GM13977 (cell line): ENCODE measurements around the gene ITM2C.
A peak's percentile ranks its signal among the peaks of the same experiment; 100 is the strongest.

ENCODE experiments used
- DNase-seq: peaks from one replicate; pipeline ENCODE4 v3.0.0; 2012; ENCODE audit warnings: low spot score
- CTCF ChIP-seq: IDR thresholded peaks from 2 replicates; pipeline ENCODE4 v1.5.1; 2012; ENCODE audit warnings: mild to moderate bottlenecking, control low read depth; ENCODE audit not compliant: insufficient read depth; ENCODE audit errors: extremely low read depth, missing control alignments
- in situ Hi-C: fragments of 300-500 bp; cut with MboI; formaldehyde crosslinking; loops from one replicate; pipeline ENCODE4 v1.12.0; 2022; ENCODE audit warnings: low sequenced_read_pairs, low pct_unique_long_range_greater_than_20kb, mixed read lengths, inconsistent platforms; ENCODE audit not compliant: unreplicated experiment

ITM2C gene, protein sequence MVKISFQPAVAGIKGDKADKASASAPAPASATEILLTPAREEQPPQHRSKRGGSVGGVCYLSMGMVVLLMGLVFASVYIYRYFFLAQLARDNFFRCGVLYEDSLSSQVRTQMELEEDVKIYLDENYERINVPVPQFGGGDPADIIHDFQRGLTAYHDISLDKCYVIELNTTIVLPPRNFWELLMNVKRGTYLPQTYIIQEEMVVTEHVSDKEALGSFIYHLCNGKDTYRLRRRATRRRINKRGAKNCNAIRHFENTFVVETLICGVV

GRCh38 chr2:230864605-230865306 lies at the start of gene ITM2C:
Gene ITM2C, plus strand, starts transcription at chr2:230864942. Its CDS starts 84 bp downstream, at chr2:230865026.
- TF ChIP-seq CTCF: peak; percentile 65
- in situ Hi-C loops: no loop called here
- peak; percentile 91 for DNase-seq

DNA sequence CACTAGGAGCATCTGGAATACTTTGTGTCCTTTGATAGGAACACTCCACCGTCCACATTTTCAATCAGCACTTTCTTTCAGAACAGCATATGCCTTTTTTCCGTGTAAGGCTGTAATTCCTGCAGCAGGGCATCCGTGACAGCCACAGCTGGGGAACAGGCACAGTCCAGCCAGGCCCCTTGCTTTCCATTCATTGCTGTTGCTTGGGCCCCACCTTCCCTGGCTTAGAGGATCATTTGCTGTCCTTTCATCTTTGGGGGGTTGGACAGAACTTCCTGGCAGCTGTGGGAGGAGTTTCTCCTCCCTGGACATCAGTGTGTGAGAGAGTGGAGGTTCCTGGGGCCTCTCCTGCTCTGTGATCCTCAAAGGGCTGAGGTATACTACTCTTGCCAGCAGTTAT lies 49.7 kb upstream of the ITM2C start:
- no peak for TF ChIP-seq CTCF
- in situ Hi-C loops: loop anchor here (25.0 kb wide), 1 partner anchor 803 kb away; no protein-coding TSS in a partner anchor
- no peak for DNase-seq

DNA sequence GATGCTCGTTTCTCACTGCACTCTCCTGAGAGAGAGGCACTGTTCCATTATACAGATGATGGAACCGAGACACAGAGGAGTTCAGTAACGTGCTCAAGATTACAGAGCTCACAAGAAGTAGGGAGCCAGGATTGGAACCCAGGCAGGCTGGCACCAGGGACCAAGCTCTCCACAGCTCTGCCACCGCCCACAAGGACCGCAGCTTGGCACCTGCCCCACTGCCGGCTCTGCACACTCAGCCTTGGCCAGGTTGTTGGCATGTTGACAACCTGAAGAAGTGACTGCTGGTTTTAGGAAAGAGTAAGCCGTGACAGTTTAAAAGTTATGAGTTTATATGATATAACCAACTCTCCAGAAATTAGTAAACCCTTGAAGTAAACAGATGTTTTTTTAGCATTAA lies 48.0 kb upstream of the ITM2C start:
- no peak for DNase-seq
- no peak for TF ChIP-seq CTCF
- in situ Hi-C loops: loop anchor here (25.0 kb wide), 1 partner anchor 804 kb away; no protein-coding TSS in a partner anchor

- in situ Hi-C loops: loop anchor here (25.0 kb wide), 1 partner anchor 807 kb away; no protein-coding TSS in a partner anchor
These were observed 45.3 kb upstream of the ITM2C start for GRCh38 chr2:230819433-230819832.

GRCh38 chr2:230821261-230821990 lies 43.3 kb upstream of the ITM2C start:
- no peak for DNase-seq
- in situ Hi-C loops: loop anchor here (25.0 kb wide), 1 partner anchor 809 kb away; no protein-coding TSS in a partner anchor
- TF ChIP-seq CTCF: no peak

More at GRCh38 chr2:230819433-230819832, 45.3 kb upstream of the ITM2C start:
- no peak for TF ChIP-seq CTCF
- DNase-seq: no peak

GRCh38 chr2:230821991-230822520 lies 42.7 kb upstream of the ITM2C start:
- in situ Hi-C loops: loop anchor here (25.0 kb wide), 1 partner anchor 810 kb away; no protein-coding TSS in a partner anchor
- DNase-seq: no peak

More at GRCh38 chr2:230821991-230822520, 42.7 kb upstream of the ITM2C start:
- TF ChIP-seq CTCF: no peak
